C4-2B (cell line): ENCODE results near the gene RRAGC.

ENCODE experiments used
- H3K27ac ChIP-seq: fragments of 450-650 bp; 2 replicates; pipeline ENCODE4 v1.5.1; 2017
- CTCF ChIP-seq: fragments of 450-650 bp; conservative IDR thresholded peaks from 2 replicates; pipeline ENCODE4 v1.5.1; 2017; ENCODE audit warnings: mild to moderate bottlenecking
- ZFX ChIP-seq: fragments of 450-650 bp; IDR thresholded peaks from 2 replicates; pipeline ENCODE4 v1.6.1; 2017

The RRAGC gene

GRCh38 chr1:38788341-38789336 lies 70.9 kb downstream of the RRAGC start:
- TF ChIP-seq ZFX (no peak), CTCF (no peak)
- H3K27ac ChIP-seq = no peak overlapping the region
